ENCODE results near the gene WFDC1.

WFDC1 gene

DNA sequence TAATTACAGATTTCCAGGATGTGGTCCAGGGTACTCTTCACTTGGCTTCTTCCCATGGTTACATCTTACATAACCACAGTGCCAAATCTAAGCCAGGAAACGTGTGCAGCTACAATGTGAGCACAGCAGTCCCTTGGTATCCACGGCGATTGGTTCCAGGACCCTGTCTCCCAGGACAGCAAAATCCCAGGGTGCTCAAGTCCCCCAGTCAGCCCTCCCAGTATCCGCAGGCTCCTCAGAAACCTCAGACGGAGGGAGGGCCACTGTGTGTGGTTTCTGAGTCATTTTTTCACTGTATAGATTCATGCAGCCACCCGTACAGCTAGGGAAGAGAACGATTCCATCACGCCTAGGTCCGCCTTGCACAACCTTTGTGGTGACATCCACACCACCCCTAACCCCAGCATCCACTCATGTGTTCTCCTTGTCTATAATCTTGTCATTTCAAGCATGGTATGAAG, 62.5 kb downstream of the WFDC1 start:
- H3K36me3 Mint-ChIP-seq (ENCODE audit: low read depth): no peaks in the 10 kb centered on the region
- no peak overlapping the region for H3K4me3 Mint-ChIP-seq
- peaks cover 40% of the 10 kb centered on the region for H3K4me1 Mint-ChIP-seq (ENCODE audit: low read depth)
- peaks cover 5% of the 10 kb centered on the region for H3K27me3 Mint-ChIP-seq
- H3K9me3 Mint-ChIP-seq: no peaks in the 10 kb centered on the region
- peak overlapping the region; percentile 9 for H3K27ac Mint-ChIP-seq

DNA sequence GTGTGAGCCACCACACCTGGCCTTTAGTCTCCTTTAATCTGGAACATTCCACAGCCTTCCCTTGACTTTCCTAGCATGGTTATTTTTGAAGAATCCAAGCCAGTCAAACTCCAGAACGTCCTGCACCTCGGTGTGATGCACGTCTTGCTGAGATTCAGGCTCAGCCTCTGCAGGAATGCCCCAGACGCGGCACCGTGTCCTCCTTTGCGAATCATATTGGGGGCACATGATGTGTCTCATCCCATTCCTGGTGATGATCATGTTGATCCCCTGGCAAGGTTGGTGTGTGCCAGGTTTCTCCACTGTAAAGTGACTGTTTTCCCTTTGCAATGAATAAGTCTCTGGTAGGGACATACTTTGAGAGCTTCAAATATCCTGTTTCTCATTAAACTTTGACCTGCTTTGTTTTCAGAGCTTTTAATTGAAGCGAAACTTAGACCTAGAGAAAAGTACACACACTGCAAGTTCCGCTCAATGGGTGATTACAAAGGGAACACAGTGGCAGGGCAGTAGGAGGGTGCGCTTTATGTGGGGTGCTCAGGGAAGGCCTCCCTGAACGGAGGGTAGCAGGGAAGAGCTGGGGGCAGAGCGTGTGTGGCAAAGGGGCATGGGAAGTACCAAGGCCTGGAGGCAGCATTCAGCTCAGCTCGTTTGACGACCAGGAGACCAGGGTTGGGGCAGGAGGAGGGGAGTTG, 64.1 kb downstream of the WFDC1 start:
- Mint-ChIP-seq H3K27ac (peak overlapping the region; percentile 32), H3K27me3 (peaks cover 5% of the 10 kb centered on the region)

DNA sequence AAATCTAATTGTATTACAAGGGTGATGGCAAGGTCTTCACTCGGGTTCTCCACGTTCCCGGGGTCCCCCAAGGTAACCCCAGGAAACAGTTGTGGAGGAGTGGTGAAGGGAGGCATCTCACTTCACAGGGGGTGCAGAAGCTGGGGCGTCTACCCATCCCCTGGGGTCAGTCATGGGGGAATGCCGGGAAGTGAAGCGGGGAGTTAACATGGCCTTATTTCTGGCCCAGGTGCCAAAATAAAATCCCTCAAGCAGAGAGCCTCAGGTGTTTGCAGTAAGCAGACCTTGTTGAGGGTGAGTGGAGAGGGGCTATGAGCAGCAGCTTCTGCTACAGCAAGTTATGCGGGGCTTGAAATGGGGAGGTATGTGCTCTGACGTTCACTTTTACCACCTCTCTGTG, 64.6 kb downstream of the WFDC1 start:
- H3K4me1 Mint-ChIP-seq (ENCODE audit: low read depth): peaks cover 40% of the 10 kb centered on the region
- H3K27me3 Mint-ChIP-seq: peaks cover 10% of the 10 kb centered on the region
- H3K36me3 Mint-ChIP-seq (ENCODE audit: low read depth): no peaks in the 10 kb centered on the region
- no peak overlapping the region for H3K4me3 Mint-ChIP-seq
- no peaks in the 10 kb centered on the region for H3K9me3 Mint-ChIP-seq
- peak overlapping the region; percentile 92 for H3K27ac Mint-ChIP-seq

More for the DNA sequence above, 64.1 kb downstream of the WFDC1 start:
- H3K4me3 Mint-ChIP-seq: no peak overlapping the region
- H3K36me3 Mint-ChIP-seq (ENCODE audit: low read depth): no peaks in the 10 kb centered on the region
- H3K4me1 Mint-ChIP-seq (ENCODE audit: low read depth): peaks cover 40% of the 10 kb centered on the region
- H3K9me3 Mint-ChIP-seq: no peaks in the 10 kb centered on the region

DNA sequence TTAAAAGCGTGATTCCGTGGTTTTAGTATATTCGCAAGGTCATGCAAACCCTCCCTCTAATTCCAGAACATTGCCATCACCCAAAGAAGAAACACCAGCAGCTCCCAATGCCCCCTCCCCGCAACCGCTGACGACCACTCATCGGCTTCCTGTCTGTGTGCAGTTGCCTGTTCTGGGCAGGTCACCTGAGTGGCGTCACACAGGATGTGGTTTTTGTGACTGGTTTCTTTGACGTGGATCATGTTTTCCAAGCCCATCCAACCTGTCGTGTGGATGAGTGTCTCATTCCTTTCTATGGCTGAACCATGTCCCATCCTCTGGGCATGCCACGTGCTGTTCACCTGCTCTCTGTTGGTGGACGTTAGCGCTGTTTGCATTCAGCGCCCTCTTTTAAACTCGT, 65.5 kb downstream of the WFDC1 start:
- H3K36me3 Mint-ChIP-seq (ENCODE audit: low read depth): no peaks in the 10 kb centered on the region
- peaks cover 16% of the 10 kb centered on the region for H3K27me3 Mint-ChIP-seq
- H3K4me3 Mint-ChIP-seq: peak overlapping the region; percentile 48
- peak overlapping the region; percentile 92 for H3K27ac Mint-ChIP-seq
- H3K9me3 Mint-ChIP-seq: no peaks in the 10 kb centered on the region
- peaks cover 40% of the 10 kb centered on the region for H3K4me1 Mint-ChIP-seq (ENCODE audit: low read depth)

DNA sequence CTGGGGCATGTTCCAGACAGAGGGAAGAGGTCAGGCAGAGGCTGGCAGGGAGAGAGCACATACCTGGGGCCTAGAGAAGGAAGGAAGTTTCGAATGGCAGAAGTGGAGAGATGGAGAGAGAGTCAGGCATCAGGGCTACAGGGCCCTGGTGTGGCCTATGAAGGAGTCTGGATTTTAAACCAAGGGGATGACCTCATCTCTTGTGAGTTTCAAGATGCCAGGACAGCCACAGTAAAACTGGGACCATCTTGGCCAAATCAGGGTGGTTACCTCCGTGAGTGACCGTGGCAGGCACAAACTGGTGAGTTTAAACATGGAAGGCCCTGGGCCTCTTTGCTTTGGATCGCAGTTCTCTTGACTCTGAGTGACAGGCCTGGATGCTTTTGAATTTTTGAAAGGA, 66.1 kb downstream of the WFDC1 start:
- H3K9me3 Mint-ChIP-seq: no peaks in the 10 kb centered on the region
- no peaks in the 10 kb centered on the region for H3K36me3 Mint-ChIP-seq (ENCODE audit: low read depth)
- peak overlapping the region; percentile 92 for H3K27ac Mint-ChIP-seq
- H3K4me1 Mint-ChIP-seq (ENCODE audit: low read depth): peaks cover 40% of the 10 kb centered on the region
- H3K4me3 Mint-ChIP-seq: peak overlapping the region; percentile 48
- peaks cover 16% of the 10 kb centered on the region for H3K27me3 Mint-ChIP-seq

DNA sequence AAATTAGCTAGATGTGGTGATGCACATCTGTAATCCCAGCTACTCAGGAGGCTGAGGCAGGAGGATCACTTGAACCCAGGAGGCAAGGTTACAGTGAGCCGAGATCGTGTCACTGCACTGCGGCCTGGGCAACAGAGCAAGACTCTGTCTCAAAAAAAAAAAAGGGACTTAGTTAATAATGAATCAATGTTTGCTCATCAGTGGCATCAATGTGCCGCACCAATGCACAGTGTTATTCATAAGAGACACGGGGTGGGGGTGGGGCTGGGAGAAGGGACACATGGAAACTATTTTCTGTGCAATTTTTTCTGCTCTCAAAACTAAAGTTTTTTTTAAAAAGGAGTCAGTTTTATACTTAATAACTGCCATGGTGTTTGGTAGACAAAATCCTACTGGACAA, 66.9 kb downstream of the WFDC1 start:
- Mint-ChIP-seq H3K4me1 (ENCODE audit: low read depth) (peaks cover 40% of the 10 kb centered on the region), H3K27ac (no peak overlapping the region), H3K9me3 (no peaks in the 10 kb centered on the region)

DNA sequence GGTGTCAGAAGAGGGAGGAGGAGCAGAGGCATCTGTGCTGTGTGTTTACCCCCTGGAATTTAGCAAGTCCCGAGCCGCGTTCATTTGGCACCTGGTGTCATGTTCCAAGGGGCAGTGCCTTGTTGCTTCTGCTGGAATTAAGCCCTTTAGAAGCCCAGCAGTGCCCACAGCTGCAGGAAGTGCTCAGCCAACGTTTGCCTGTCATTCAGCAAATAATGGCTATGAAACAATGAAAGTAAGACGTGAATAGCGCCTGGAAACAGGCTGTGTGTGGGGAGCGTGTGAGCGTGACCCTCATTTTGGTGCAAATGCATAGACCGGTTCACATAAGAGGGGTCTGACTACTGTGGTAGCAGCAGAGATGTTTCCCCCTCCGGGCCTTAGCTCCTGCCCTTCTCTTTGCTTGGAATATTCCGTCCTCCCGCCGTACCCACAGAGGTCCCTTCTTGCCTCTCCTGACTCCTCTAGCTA, 67.8 kb downstream of the WFDC1 start:
- Mint-ChIP-seq H3K4me3 (no peak overlapping the region), H3K27ac (no peak overlapping the region), H3K4me1 (ENCODE audit: low read depth) (peaks cover 36% of the 10 kb centered on the region)

More for the DNA sequence above, 66.9 kb downstream of the WFDC1 start:
- Mint-ChIP-seq H3K36me3 (ENCODE audit: low read depth) (no peaks in the 10 kb centered on the region), H3K27me3 (peaks cover 22% of the 10 kb centered on the region), H3K4me3 (no peak overlapping the region)

DNA sequence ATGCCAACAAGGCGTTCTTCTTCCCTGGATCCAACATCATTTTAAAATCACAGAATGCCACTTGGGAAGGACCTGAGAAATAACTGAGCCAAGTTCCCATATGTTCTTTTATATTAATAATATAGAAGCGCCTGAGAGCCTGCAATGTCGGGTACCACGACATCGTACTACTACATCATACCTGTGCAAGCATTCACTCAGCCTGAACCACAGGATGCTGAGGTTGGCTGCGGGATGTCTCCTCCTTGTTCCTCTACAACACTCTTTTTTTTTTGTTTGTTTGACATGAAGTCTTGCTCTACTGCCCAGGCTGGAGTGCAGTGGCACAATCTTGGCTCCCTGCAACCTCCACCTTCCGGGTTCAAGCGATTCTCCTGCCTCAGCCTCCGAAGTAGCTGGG, 71.5 kb downstream of the WFDC1 start:
- H3K4me3 Mint-ChIP-seq: no peak overlapping the region
- H3K27me3 Mint-ChIP-seq: peaks cover 54% of the 10 kb centered on the region
- H3K27ac Mint-ChIP-seq: no peak overlapping the region
- no peaks in the 10 kb centered on the region for H3K36me3 Mint-ChIP-seq (ENCODE audit: low read depth)
- H3K9me3 Mint-ChIP-seq: no peaks in the 10 kb centered on the region
- H3K4me1 Mint-ChIP-seq (ENCODE audit: low read depth): peaks cover 9% of the 10 kb centered on the region

More for the DNA sequence above, 67.8 kb downstream of the WFDC1 start:
- Mint-ChIP-seq H3K9me3 (no peaks in the 10 kb centered on the region), H3K36me3 (ENCODE audit: low read depth) (no peaks in the 10 kb centered on the region), H3K27me3 (peaks cover 32% of the 10 kb centered on the region)

DNA sequence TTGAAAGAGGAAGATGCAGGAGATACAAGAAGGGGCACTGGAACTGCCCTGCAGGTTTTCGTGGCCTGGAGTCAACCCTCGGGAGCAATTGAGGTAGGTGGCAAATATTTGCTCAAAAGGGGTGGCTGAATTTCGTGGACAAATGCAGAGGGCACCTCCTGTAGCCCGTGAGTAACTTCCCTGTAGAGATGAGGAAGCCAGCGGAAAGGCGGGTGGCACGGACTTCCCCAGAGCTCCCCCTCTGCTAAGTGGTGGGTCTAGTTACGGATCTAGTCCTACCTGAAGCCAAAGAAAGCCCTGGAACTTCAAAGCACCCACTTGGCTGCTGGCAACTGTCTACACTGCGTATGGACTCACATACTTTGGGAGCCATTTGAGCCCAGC, 72.6 kb downstream of the WFDC1 start:
- no peak overlapping the region for H3K27ac Mint-ChIP-seq
- peaks cover 60% of the 10 kb centered on the region for H3K27me3 Mint-ChIP-seq
- no peaks in the 10 kb centered on the region for H3K36me3 Mint-ChIP-seq (ENCODE audit: low read depth)
- peaks cover 8% of the 10 kb centered on the region for H3K4me1 Mint-ChIP-seq (ENCODE audit: low read depth)
- H3K9me3 Mint-ChIP-seq: no peaks in the 10 kb centered on the region
- H3K4me3 Mint-ChIP-seq: no peak overlapping the region

DNA sequence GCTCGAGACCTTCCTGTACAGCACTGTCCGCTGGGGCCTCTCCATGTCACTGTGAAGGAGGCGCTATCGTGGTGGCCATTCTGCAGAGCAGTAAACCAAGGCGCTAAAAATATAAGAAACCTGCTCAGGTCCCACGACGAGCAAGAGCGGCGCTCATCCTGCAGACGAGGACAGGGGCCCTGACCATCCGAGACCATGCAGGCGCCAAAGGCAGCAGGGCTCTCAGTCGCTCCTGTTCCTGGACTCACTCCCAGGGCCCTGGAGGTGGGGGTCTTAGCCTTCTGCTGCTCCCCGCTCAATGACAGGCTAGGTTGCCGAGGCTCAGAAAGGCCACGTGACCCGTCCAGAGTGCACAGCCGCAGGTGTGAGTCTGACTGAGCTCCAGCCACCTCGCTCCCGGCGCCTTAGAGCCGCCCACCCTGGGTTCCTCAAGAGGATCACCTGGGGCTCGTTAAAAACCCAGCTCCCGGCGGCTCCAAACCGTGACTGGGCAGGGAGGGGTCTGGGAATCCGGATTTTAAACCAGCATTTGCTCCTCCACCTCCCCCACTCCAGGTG, 73.2 kb downstream of the WFDC1 start:
- no peak overlapping the region for H3K27ac Mint-ChIP-seq
- peaks cover 8% of the 10 kb centered on the region for H3K4me1 Mint-ChIP-seq (ENCODE audit: low read depth)
- H3K4me3 Mint-ChIP-seq: no peak overlapping the region
- no peaks in the 10 kb centered on the region for H3K9me3 Mint-ChIP-seq
- H3K27me3 Mint-ChIP-seq: peaks cover 60% of the 10 kb centered on the region
- no peaks in the 10 kb centered on the region for H3K36me3 Mint-ChIP-seq (ENCODE audit: low read depth)

DNA sequence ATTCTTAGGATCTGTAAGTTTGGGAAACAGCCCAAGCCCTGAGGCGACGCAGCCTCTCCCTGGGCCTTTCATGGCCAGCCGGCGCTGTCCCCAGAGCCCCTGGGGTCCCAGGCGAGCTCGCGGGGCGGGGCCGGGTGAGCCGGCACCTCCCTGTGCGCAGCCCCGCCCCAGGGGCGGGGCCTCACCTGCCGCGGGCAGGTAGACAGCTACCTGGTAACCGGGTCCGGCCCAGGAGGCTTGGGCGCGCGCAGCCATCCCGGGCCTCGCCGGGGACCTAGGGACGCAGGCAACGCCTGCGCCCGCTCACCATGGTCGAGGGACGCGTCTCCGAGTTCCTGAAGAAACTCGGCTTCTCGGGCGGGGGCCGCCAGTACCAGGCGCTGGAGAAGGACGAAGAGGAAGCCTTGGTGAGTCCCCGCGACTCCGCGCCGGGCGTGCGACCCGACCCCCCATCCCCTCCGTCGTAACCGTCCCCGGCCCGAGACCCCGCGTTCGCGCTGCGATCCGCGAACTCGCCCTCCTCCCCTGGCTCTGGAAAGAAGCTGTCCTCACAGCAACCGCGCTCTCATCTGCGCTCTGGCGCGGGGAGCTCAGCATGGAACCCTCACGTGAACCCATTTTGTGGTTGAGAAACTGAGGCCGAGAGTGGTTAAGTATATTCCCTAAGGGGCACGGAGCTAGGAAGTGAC, 73.8 kb downstream of the WFDC1 start, which contains the start of gene ATP2C2:
TSS of gene ATP2C2 (plus strand) at position 231 of the 689 bp plus-strand sequence. CDS start at position 309, 78 bp downstream.
- Mint-ChIP-seq H3K36me3 (ENCODE audit: low read depth) (no peaks in the 10 kb centered on the region), H3K27ac (no peak within 1 kb of the TSS), H3K4me1 (ENCODE audit: low read depth) (peaks cover 10% of the 10 kb centered on the region), H3K4me3 (no peak within 1 kb of the TSS), H3K9me3 (no peaks in the 10 kb centered on the region), H3K27me3 (peaks cover 62% of the 10 kb centered on the region)

DNA sequence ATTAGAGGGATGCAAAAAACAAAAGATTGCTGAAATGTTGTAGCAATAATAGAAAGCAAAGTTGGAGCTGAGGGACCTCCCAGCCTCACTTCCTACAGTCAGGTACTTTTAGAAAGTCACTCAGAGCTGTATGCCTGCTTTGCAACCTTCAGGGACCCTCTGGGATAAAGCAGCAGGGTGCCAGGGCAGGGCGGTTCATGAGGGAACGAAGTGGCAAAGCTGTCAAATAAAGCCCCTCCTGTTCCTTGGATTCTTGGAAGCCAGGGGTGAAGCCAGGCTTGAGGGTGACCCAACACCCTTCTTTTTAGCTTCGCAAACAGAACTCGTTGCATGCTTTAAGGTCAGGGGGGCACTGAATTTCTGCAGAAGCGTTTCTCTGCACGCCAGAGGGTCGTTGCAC, 74.4 kb downstream of the WFDC1 start:
- Mint-ChIP-seq H3K4me1 (ENCODE audit: low read depth) (peaks cover 16% of the 10 kb centered on the region), H3K4me3 (no peak overlapping the region), H3K9me3 (no peaks in the 10 kb centered on the region), H3K36me3 (ENCODE audit: low read depth) (no peaks in the 10 kb centered on the region), H3K27me3 (peaks cover 65% of the 10 kb centered on the region), H3K27ac (no peak overlapping the region)

DNA sequence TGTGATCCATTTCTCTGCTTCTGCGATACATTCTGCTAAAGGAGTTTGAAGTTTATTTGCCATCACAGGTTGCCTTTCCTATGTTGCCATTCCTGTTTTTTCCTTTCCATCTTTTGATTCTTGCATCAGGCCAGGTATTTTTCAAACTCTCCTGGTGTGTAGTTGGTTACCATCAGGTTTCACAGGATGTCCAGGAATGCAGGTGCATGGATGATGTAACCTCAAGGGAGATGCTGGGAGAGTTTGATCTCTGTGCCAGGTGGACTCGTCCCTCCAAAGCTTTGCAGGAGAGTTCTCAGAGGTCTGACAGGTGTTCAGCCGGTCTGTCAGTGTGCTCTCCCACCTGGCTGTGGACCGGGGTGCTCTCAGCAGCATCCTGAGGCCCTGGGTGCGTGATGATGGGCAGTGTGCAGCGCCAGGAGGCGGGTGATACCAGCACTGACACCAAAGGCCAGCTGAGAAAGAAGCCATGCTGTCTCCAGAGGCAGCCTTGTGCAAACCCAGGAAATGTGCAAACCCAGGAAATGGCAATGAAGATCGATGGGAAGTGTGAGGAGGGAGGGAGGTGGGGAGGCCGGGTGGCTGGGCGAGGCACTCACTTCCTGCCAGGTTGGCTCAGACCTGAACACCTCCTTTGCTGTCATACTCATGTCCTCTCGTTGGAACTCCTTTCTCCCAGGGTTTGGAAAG, 75.4 kb downstream of the WFDC1 start:
- Mint-ChIP-seq H3K36me3 (ENCODE audit: low read depth) (no peaks in the 10 kb centered on the region), H3K27ac (no peak overlapping the region), H3K4me1 (ENCODE audit: low read depth) (peaks cover 19% of the 10 kb centered on the region), H3K9me3 (no peaks in the 10 kb centered on the region), H3K27me3 (peaks cover 59% of the 10 kb centered on the region), H3K4me3 (no peak overlapping the region)

DNA sequence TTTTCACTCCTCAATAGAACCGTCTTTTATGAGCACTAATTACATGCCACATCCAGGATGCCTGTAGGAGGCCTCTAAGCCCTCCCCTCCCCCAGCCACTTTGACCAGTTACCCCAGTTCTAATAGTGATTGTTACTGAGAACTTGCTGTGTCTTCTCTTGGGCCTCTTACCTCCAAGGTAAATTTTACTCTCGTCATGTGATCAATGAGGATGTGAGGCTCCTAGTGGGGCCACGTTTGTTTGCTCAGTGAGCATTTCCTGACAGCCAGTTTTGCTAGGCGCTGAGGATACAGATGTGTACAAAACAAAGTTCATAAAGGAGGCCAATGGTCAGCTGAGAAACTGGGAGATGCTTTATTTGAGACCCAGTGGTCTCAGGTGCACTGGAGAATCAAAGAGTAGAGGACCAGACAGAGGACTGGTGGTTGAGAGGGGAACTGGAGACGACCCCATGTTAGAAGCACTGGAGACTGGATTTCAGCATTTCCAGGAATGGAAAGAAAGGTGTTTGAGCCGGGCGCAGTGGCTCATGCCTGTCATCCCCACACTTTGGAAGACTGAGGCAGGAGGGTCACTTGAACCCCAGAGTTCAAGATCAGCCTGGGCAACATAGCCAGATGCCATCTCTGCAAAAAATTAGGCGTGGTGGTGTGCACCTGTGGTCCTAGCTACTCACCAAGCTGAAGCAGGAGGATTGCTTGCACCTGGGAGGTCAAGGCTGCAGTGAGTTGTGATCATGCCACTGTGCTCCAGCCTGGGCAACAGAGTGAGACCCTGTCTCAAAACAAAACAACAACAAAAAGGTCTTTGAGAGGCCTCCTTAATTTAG, 76.3 kb downstream of the WFDC1 start:
- Mint-ChIP-seq H3K4me3 (no peak overlapping the region), H3K36me3 (ENCODE audit: low read depth) (no peaks in the 10 kb centered on the region), H3K9me3 (no peaks in the 10 kb centered on the region), H3K27ac (no peak overlapping the region), H3K4me1 (ENCODE audit: low read depth) (peaks cover 19% of the 10 kb centered on the region), H3K27me3 (peaks cover 64% of the 10 kb centered on the region)
